ENCODE results near the gene TLE3.
"Not testable (repeated sequence)": the region's sequence is repeated elsewhere in the genome, so short reads cannot be mapped to it uniquely, and the experiment has no call there.

The TLE3 gene

GRCh38 chr15:70125605-70126004 is 27.9 kb upstream of the TLE3 start:
- no peak for DNase-seq

- DNase-seq, result no peak
Measured at GRCh38 chr15:70121624-70122302, 24.0 kb upstream of the TLE3 start.

- DNase-seq, result no peak
Measured at GRCh38 chr15:70120958-70121623, 23.4 kb upstream of the TLE3 start.

- DNase-seq, result no peak
Measured at GRCh38 chr15:70119911-70120508, 22.3 kb upstream of the TLE3 start.

- no peak for DNase-seq
Measured at GRCh38 chr15:70118599-70118998, 20.9 kb upstream of the TLE3 start.

- DNase-seq, result no peak
Measured at GRCh38 chr15:70116317-70116716, 18.6 kb upstream of the TLE3 start.

GRCh38 chr15:70114221-70114620 is 16.5 kb upstream of the TLE3 start:
- DNase-seq, result no peak

GRCh38 chr15:70113304-70113700 is 15.6 kb upstream of the TLE3 start:
- DNase-seq, result no peak

GRCh38 chr15:70112572-70113303 is 15.0 kb upstream of the TLE3 start:
- DNase-seq, result not testable (repeated sequence)

GRCh38 chr15:70112074-70112395 is 14.3 kb upstream of the TLE3 start:
- no peak for DNase-seq

- peak; percentile 76 for DNase-seq
Measured at GRCh38 chr15:70111203-70112073, 13.7 kb upstream of the TLE3 start.

GRCh38 chr15:70109978-70110377 is 12.3 kb upstream of the TLE3 start:
- peak; percentile 54 for DNase-seq

- no peak for DNase-seq
Measured at GRCh38 chr15:70109531-70109930, 11.8 kb upstream of the TLE3 start.

- DNase-seq, result no peak
Measured at GRCh38 chr15:70103880-70104626, 6.3 kb upstream of the TLE3 start.

- no peak for DNase-seq
Measured at GRCh38 chr15:70102827-70103226, 5.1 kb upstream of the TLE3 start.

- DNase-seq, result peak; percentile 86
Measured at GRCh38 chr15:70101459-70102113, 3.9 kb upstream of the TLE3 start.

GRCh38 chr15:70100474-70101341 is 3.0 kb upstream of the TLE3 start:
- DNase-seq, result peak; percentile 58

- DNase-seq, result no peak
Measured at GRCh38 chr15:70099967-70100473, 2.3 kb upstream of the TLE3 start.

GRCh38 chr15:70099167-70099966 is 1.6 kb upstream of the TLE3 start:
- peak; percentile 95 for DNase-seq

Data from DMS 273 treated with DMSO at 0.1 percent for 48 hours (cell line).